Lower leg skin (tissue), 3 donors: Measurements from ENCODE around the gene LIPG.

Experiments used
- CTCF ChIP-seq, 3 donors: fragments of 450-650 bp; IDR thresholded peaks; one replicate each; pipeline ENCODE4 v1.5.1; 2016; ENCODE audit warnings: antibody characterized with exemption in 3 of 3, mild to moderate bottlenecking in 3 of 3, moderate library complexity in 2 of 3
- POLR2A ChIP-seq, 2 donors: fragments of 450-650 bp; IDR thresholded peaks; one replicate each; pipeline ENCODE4 v1.6.1; 2016 to 2017; ENCODE audit warnings: antibody characterized with exemption in 2 of 2, mild to moderate bottlenecking in 1 of 2, moderate library complexity in 1 of 2

GRCh38 chr18:49619801-49620200 lies 57.9 kb downstream of the LIPG start:
- no peak for TF ChIP-seq POLR2A (IDR thresholded peaks at IDR 0.05)
- TF ChIP-seq CTCF (IDR thresholded peaks at IDR 0.05) = no peak
